Measurements from ENCODE around the gene KIF26B.

Gene KIF26B

DNA sequence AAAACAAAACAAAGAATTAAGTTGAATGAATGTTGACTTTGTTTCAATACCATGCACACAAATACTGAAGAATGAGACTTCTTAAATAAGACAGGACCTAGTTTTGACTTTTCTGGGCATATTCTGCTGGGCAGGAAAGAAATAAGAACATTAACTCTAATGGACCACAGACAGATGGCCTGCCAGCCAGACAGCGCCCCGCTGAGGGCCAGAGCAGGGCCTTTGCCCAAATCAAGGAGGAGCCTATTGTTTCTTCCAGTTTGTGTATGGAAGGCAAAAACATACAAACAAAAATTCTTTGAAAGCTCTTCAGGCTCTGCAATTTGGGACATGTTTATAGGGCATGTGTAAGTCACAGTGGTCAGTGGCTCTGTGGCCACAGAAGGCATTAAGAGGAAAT is 44.4 kb upstream of the KIF26B start:
- DNase-seq (ENCODE audit: extremely low read depth, low read depth), result no peak
- H3K4me3 ChIP-seq (replicated peaks; ENCODE audit: low read depth, low read length), result no peak overlapping the region
- TF ChIP-seq, protein P1, sequence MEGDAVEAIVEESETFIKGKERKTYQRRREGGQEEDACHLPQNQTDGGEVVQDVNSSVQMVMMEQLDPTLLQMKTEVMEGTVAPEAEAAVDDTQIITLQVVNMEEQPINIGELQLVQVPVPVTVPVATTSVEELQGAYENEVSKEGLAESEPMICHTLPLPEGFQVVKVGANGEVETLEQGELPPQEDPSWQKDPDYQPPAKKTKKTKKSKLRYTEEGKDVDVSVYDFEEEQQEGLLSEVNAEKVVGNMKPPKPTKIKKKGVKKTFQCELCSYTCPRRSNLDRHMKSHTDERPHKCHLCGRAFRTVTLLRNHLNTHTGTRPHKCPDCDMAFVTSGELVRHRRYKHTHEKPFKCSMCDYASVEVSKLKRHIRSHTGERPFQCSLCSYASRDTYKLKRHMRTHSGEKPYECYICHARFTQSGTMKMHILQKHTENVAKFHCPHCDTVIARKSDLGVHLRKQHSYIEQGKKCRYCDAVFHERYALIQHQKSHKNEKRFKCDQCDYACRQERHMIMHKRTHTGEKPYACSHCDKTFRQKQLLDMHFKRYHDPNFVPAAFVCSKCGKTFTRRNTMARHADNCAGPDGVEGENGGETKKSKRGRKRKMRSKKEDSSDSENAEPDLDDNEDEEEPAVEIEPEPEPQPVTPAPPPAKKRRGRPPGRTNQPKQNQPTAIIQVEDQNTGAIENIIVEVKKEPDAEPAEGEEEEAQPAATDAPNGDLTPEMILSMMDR (IDR thresholded peaks at IDR 0.05; ENCODE audit: low read depth, low read length, missing control alignments), result no peak

- TF ChIP-seq, protein P1 (IDR thresholded peaks at IDR 0.05; ENCODE audit: low read depth, low read length, missing control alignments), result no peak
- no peak for DNase-seq (ENCODE audit: extremely low read depth, low read depth)
- no peak overlapping the region for H3K4me3 ChIP-seq (replicated peaks; ENCODE audit: low read depth, low read length)
Measured at GRCh38 chr1:245111073-245111472, 43.7 kb upstream of the KIF26B start.

GRCh38 chr1:245113649-245114048 is 41.1 kb upstream of the KIF26B start:
- no peak for DNase-seq (ENCODE audit: extremely low read depth, low read depth)
- H3K4me3 ChIP-seq (replicated peaks; ENCODE audit: low read depth, low read length), result no peak overlapping the region
- TF ChIP-seq, protein P1 (IDR thresholded peaks at IDR 0.05; ENCODE audit: low read depth, low read length, missing control alignments), result no peak

- TF ChIP-seq, protein P1 (IDR thresholded peaks at IDR 0.05; ENCODE audit: low read depth, low read length, missing control alignments), result no peak
- H3K4me3 ChIP-seq (replicated peaks; ENCODE audit: low read depth, low read length), result no peak overlapping the region
Measured at GRCh38 chr1:245116131-245116530, 38.7 kb upstream of the KIF26B start.

DNA sequence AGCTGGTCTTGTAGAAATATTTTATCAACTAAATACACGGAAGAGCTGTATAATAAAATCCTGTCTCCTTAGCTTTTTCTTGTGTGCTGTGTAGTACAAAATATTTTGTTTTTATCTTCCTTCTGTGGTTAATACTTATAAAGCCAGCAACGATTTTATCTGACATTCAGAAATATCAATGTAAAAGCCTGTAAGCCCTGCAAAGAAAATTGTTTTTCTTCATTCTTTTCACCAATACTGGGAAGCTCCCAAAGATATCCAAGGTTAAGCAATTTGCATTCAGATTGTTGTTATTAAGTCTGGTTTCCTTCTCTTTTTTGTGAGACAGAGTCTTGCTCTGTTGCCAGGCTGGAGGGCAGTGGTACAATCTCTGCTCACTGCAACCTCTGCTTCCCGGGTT is 38.0 kb upstream of the KIF26B start:
- no peak overlapping the region for H3K4me3 ChIP-seq (replicated peaks; ENCODE audit: low read depth, low read length)
- TF ChIP-seq, protein P1 (IDR thresholded peaks at IDR 0.05; ENCODE audit: low read depth, low read length, missing control alignments), result no peak
- no peak for DNase-seq (ENCODE audit: extremely low read depth, low read depth)

More at GRCh38 chr1:245116131-245116530, 38.7 kb upstream of the KIF26B start:
- no peak for DNase-seq (ENCODE audit: extremely low read depth, low read depth)

- no peak overlapping the region for H3K4me3 ChIP-seq (replicated peaks; ENCODE audit: low read depth, low read length)
- no peak for DNase-seq (ENCODE audit: extremely low read depth, low read depth)
- TF ChIP-seq, protein P1 (IDR thresholded peaks at IDR 0.05; ENCODE audit: low read depth, low read length, missing control alignments), result no peak
Measured at GRCh38 chr1:245118066-245118465, 36.7 kb upstream of the KIF26B start.

DNA sequence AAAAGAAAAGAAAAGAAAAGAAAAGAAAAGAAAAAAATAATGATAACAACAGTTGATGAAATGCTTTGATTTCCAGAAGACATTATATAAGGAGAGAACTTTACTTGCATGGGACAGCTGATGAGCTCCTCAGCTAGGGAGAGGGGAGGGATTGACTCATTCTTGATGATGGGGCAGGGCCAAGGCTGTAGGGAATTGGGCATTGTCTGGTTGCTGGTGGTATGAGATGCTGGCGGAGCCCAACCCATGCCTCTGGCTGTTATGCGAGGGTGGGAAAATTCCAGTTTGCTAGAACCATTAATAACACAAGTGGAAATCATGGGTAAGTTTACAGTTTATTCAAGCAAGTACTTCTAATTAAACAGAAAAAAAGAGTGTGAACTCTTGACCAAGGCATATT is 36.0 kb upstream of the KIF26B start:
- no peak for DNase-seq (ENCODE audit: extremely low read depth, low read depth)
- TF ChIP-seq, protein P1 (IDR thresholded peaks at IDR 0.05; ENCODE audit: low read depth, low read length, missing control alignments), result no peak
- H3K4me3 ChIP-seq (replicated peaks; ENCODE audit: low read depth, low read length), result no peak overlapping the region

Measured in HFF-Myc (cell line).